ENCODE results near the gene GSDME.

Gene GSDME

GRCh38 chr7:24784277-24784676, 27.0 kb upstream of the GSDME start:
- Mint-ChIP-seq H3K4me3 (no peak overlapping the region), H3K27ac (no peak overlapping the region), H3K4me1 (ENCODE audit: low read depth) (no peaks in the 10 kb centered on the region), H3K36me3 (peaks cover 9% of the 10 kb centered on the region), H3K9me3 (ENCODE audit: low read depth) (peaks cover 8% of the 10 kb centered on the region), H3K27me3 (no peaks in the 10 kb centered on the region)

- Mint-ChIP-seq H3K4me3 (no peak overlapping the region), H3K4me1 (ENCODE audit: low read depth) (no peaks in the 10 kb centered on the region), H3K27ac (no peak overlapping the region), H3K9me3 (ENCODE audit: low read depth) (peaks cover 8% of the 10 kb centered on the region), H3K36me3 (peaks cover 9% of the 10 kb centered on the region), H3K27me3 (no peaks in the 10 kb centered on the region)
Observed at GRCh38 chr7:24783698-24784097, 26.4 kb upstream of the GSDME start.

- no peaks in the 10 kb centered on the region for H3K4me1 Mint-ChIP-seq (ENCODE audit: low read depth)
- H3K36me3 Mint-ChIP-seq, result peaks cover 9% of the 10 kb centered on the region
- H3K27ac Mint-ChIP-seq, result no peak overlapping the region
- H3K27me3 Mint-ChIP-seq, result no peaks in the 10 kb centered on the region
- peaks cover 8% of the 10 kb centered on the region for H3K9me3 Mint-ChIP-seq (ENCODE audit: low read depth)
- H3K4me3 Mint-ChIP-seq, result no peak overlapping the region
Observed at GRCh38 chr7:24781106-24781505, 23.8 kb upstream of the GSDME start.

- Mint-ChIP-seq H3K9me3 (ENCODE audit: low read depth) (peaks cover 8% of the 10 kb centered on the region), H3K36me3 (peaks cover 9% of the 10 kb centered on the region), H3K4me1 (ENCODE audit: low read depth) (no peaks in the 10 kb centered on the region), H3K4me3 (no peak overlapping the region), H3K27ac (no peak overlapping the region), H3K27me3 (no peaks in the 10 kb centered on the region)
Observed at GRCh38 chr7:24779283-24779655, 22.0 kb upstream of the GSDME start.

GRCh38 chr7:24778543-24779282, 21.4 kb upstream of the GSDME start:
- Mint-ChIP-seq H3K4me3 (no peak overlapping the region), H3K9me3 (ENCODE audit: low read depth) (peaks cover 6% of the 10 kb centered on the region)

GRCh38 chr7:24777806-24778205, 20.5 kb upstream of the GSDME start:
- Mint-ChIP-seq H3K4me3 (no peak overlapping the region), H3K27me3 (no peaks in the 10 kb centered on the region), H3K36me3 (no peaks in the 10 kb centered on the region), H3K27ac (no peak overlapping the region), H3K4me1 (ENCODE audit: low read depth) (no peaks in the 10 kb centered on the region), H3K9me3 (ENCODE audit: low read depth) (no peaks in the 10 kb centered on the region)

More at GRCh38 chr7:24778543-24779282, 21.4 kb upstream of the GSDME start:
- Mint-ChIP-seq H3K27me3 (no peaks in the 10 kb centered on the region), H3K4me1 (ENCODE audit: low read depth) (no peaks in the 10 kb centered on the region), H3K36me3 (peaks cover 5% of the 10 kb centered on the region), H3K27ac (no peak overlapping the region)

- Mint-ChIP-seq H3K27me3 (no peaks in the 10 kb centered on the region), H3K36me3 (peaks cover 9% of the 10 kb centered on the region), H3K4me1 (ENCODE audit: low read depth) (no peaks in the 10 kb centered on the region), H3K4me3 (no peak overlapping the region), H3K9me3 (ENCODE audit: low read depth) (peaks cover 9% of the 10 kb centered on the region), H3K27ac (no peak overlapping the region)
Observed at GRCh38 chr7:24773646-24774045, 16.4 kb upstream of the GSDME start.

GRCh38 chr7:24769851-24770250, 12.6 kb upstream of the GSDME start:
- Mint-ChIP-seq H3K36me3 (peaks cover 9% of the 10 kb centered on the region), H3K4me1 (ENCODE audit: low read depth) (no peaks in the 10 kb centered on the region), H3K27ac (no peak overlapping the region), H3K27me3 (peaks cover 3% of the 10 kb centered on the region), H3K4me3 (no peak overlapping the region), H3K9me3 (ENCODE audit: low read depth) (peaks cover 9% of the 10 kb centered on the region)

- Mint-ChIP-seq H3K4me1 (ENCODE audit: low read depth) (no peaks in the 10 kb centered on the region), H3K27me3 (peaks cover 3% of the 10 kb centered on the region), H3K27ac (no peak overlapping the region), H3K4me3 (no peak overlapping the region), H3K9me3 (ENCODE audit: low read depth) (peaks cover 9% of the 10 kb centered on the region), H3K36me3 (peaks cover 9% of the 10 kb centered on the region)
Observed at GRCh38 chr7:24769014-24769830, 12.0 kb upstream of the GSDME start.

GRCh38 chr7:24767878-24768569, 10.8 kb upstream of the GSDME start:
- no peak overlapping the region for H3K4me3 Mint-ChIP-seq
- peaks cover 5% of the 10 kb centered on the region for H3K27me3 Mint-ChIP-seq
- no peaks in the 10 kb centered on the region for H3K4me1 Mint-ChIP-seq (ENCODE audit: low read depth)
- no peak overlapping the region for H3K27ac Mint-ChIP-seq
- peaks cover 9% of the 10 kb centered on the region for H3K36me3 Mint-ChIP-seq
- peaks cover 9% of the 10 kb centered on the region for H3K9me3 Mint-ChIP-seq (ENCODE audit: low read depth)

- Mint-ChIP-seq H3K4me3 (no peak overlapping the region), H3K27me3 (peaks cover 12% of the 10 kb centered on the region), H3K9me3 (ENCODE audit: low read depth) (peaks cover 5% of the 10 kb centered on the region), H3K27ac (no peak overlapping the region), H3K36me3 (peaks cover 4% of the 10 kb centered on the region), H3K4me1 (ENCODE audit: low read depth) (no peaks in the 10 kb centered on the region)
Observed at GRCh38 chr7:24764972-24765744, 7.9 kb upstream of the GSDME start.

GRCh38 chr7:24764011-24764410, 6.7 kb upstream of the GSDME start:
- peaks cover 20% of the 10 kb centered on the region for H3K27me3 Mint-ChIP-seq
- H3K4me3 Mint-ChIP-seq, result no peak overlapping the region
- H3K9me3 Mint-ChIP-seq (ENCODE audit: low read depth), result peaks cover 5% of the 10 kb centered on the region
- no peak overlapping the region for H3K27ac Mint-ChIP-seq
- no peaks in the 10 kb centered on the region for H3K4me1 Mint-ChIP-seq (ENCODE audit: low read depth)
- peaks cover 4% of the 10 kb centered on the region for H3K36me3 Mint-ChIP-seq

GRCh38 chr7:24763303-24763901, 6.1 kb upstream of the GSDME start:
- peaks cover 5% of the 10 kb centered on the region for H3K9me3 Mint-ChIP-seq (ENCODE audit: low read depth)
- H3K36me3 Mint-ChIP-seq, result peaks cover 4% of the 10 kb centered on the region
- peaks cover 26% of the 10 kb centered on the region for H3K27me3 Mint-ChIP-seq
- H3K4me3 Mint-ChIP-seq, result no peak overlapping the region
- no peaks in the 10 kb centered on the region for H3K4me1 Mint-ChIP-seq (ENCODE audit: low read depth)
- H3K27ac Mint-ChIP-seq, result no peak overlapping the region

GRCh38 chr7:24762771-24763170, 5.5 kb upstream of the GSDME start:
- H3K4me3 Mint-ChIP-seq, result no peak overlapping the region
- peaks cover 4% of the 10 kb centered on the region for H3K4me1 Mint-ChIP-seq (ENCODE audit: low read depth)
- H3K27ac Mint-ChIP-seq, result no peak overlapping the region
- peaks cover 5% of the 10 kb centered on the region for H3K9me3 Mint-ChIP-seq (ENCODE audit: low read depth)
- H3K36me3 Mint-ChIP-seq, result peaks cover 4% of the 10 kb centered on the region
- H3K27me3 Mint-ChIP-seq, result peaks cover 32% of the 10 kb centered on the region

All from activated naive CD8-positive, alpha-beta T cell (primary cell).